Nephron (organoid): Measurements from ENCODE around the gene GLI1.
A peak's percentile ranks its signal among the peaks of the same experiment; 100 is the strongest.

Experiments used
- H3K27ac Mint-ChIP-seq, 3 experiments: 2 replicates each; pipeline ENCODE4 v1.8.0; 2020; ENCODE audit warnings: mixed read lengths in 3 of 3, mild to moderate bottlenecking in 2 of 3, moderate library complexity in 1 of 3
- H3K27me3 Mint-ChIP-seq: 2 replicates; pipeline ENCODE4 v1.8.0; 2021; ENCODE audit warnings: low read depth, mild to moderate bottlenecking, moderate library complexity, mixed read lengths
- H3K36me3 Mint-ChIP-seq: 2 replicates; pipeline ENCODE4 v1.8.0; 2020; ENCODE audit warnings: low read depth, mixed read lengths
- H3K4me1 Mint-ChIP-seq: 2 replicates; pipeline ENCODE4 v1.8.0; 2020; ENCODE audit warnings: mixed read lengths
- H3K4me3 Mint-ChIP-seq, 3 experiments: 2 replicates each; pipeline ENCODE4 v1.8.0; 2020; ENCODE audit warnings: mild to moderate bottlenecking in 3 of 3, mixed read lengths in 3 of 3, moderate library complexity in 2 of 3
- H3K9me3 Mint-ChIP-seq: 2 replicates; pipeline ENCODE4 v1.8.0; 2020; ENCODE audit warnings: mixed read lengths
- CTCF ChIP-seq, 3 experiments: fragments of 200-600 bp; sonication (generic); IDR thresholded peaks; one replicate each; pipeline ENCODE4 v1.5.0; 2021; ENCODE audit warnings: antibody characterized with exemption in 3 of 3; ENCODE audit not compliant: unreplicated experiment in 3 of 3

The GLI1 gene

GRCh38 chr12:57518920-57519795 is 59.6 kb downstream of the GLI1 start:
- peak overlapping the region; percentile 95 to 100 (median 98) for H3K4me3 Mint-ChIP-seq
- H3K27me3 Mint-ChIP-seq, result no peaks in the 10 kb centered on the region
- no peaks in the 10 kb centered on the region for H3K9me3 Mint-ChIP-seq
- TF ChIP-seq CTCF (IDR thresholded peaks at IDR 0.05; ENCODE audit: unreplicated experiment in 3 of 3), result no peak
- H3K4me1 Mint-ChIP-seq, result peaks cover 48% of the 10 kb centered on the region
- peak overlapping the region; percentile 99 to 100 (median 99) for H3K27ac Mint-ChIP-seq
- peaks cover 54% of the 10 kb centered on the region for H3K36me3 Mint-ChIP-seq

- no peak for TF ChIP-seq CTCF (IDR thresholded peaks at IDR 0.05; ENCODE audit: unreplicated experiment in 3 of 3)
- Mint-ChIP-seq H3K27ac (peak overlapping the region; percentile 99 to 100 (median 99)), H3K4me3 (peak overlapping the region; percentile 95 to 100 (median 98)), H3K9me3 (no peaks in the 10 kb centered on the region), H3K4me1 (peaks cover 53% of the 10 kb centered on the region), H3K27me3 (no peaks in the 10 kb centered on the region), H3K36me3 (peaks cover 53% of the 10 kb centered on the region)
These were observed 60.1 kb downstream of the GLI1 start for GRCh38 chr12:57519796-57520052.

- peak within 1 kb of the TSS; percentile 99 to 100 (median 99) for H3K27ac Mint-ChIP-seq
- H3K36me3 Mint-ChIP-seq, result peaks cover 51% of the 10 kb centered on the region
- H3K4me3 Mint-ChIP-seq, result peak within 1 kb of the TSS; percentile 95 to 100 (median 98)
- H3K4me1 Mint-ChIP-seq, result peaks cover 53% of the 10 kb centered on the region
- no peaks in the 10 kb centered on the region for H3K9me3 Mint-ChIP-seq
- no peaks in the 10 kb centered on the region for H3K27me3 Mint-ChIP-seq
- no peak for TF ChIP-seq CTCF (IDR thresholded peaks at IDR 0.05; ENCODE audit: unreplicated experiment in 3 of 3)
These were observed 60.7 kb downstream of the GLI1 start, which contains the start of gene DDIT3 for GRCh38 chr12:57520053-57520818. DDIT3 (minus strand) TSS chr12:57520514; CDS start chr12:57517406, 3,108 bp downstream.

- H3K36me3 Mint-ChIP-seq, result peaks cover 37% of the 10 kb centered on the region
- TF ChIP-seq CTCF (IDR thresholded peaks at IDR 0.05; ENCODE audit: unreplicated experiment in 3 of 3), result peak in 1 of 3 experiments; percentile 9
- H3K27ac Mint-ChIP-seq, result peak overlapping the region; percentile 99 to 100 (median 99)
- H3K4me3 Mint-ChIP-seq, result peak overlapping the region; percentile 95 to 100 (median 98)
- H3K27me3 Mint-ChIP-seq, result no peaks in the 10 kb centered on the region
- peaks cover 53% of the 10 kb centered on the region for H3K4me1 Mint-ChIP-seq
- H3K9me3 Mint-ChIP-seq, result no peaks in the 10 kb centered on the region
These were observed 62.0 kb downstream of the GLI1 start for GRCh38 chr12:57521525-57522010.
